Measurements from ENCODE around the gene ABR. TPM values are rescaled to one million over a fixed set of nuclear protein-coding genes. Genes with fewer than 3 reads are reported as not detected.

ABR gene
- total and polyA plus RNA-seq, 2 of the 8 experiments (the other 6 are each of a cell fraction or from before 2014, with no cell fraction given): 44.8 to 47.2 TPM

DNA sequence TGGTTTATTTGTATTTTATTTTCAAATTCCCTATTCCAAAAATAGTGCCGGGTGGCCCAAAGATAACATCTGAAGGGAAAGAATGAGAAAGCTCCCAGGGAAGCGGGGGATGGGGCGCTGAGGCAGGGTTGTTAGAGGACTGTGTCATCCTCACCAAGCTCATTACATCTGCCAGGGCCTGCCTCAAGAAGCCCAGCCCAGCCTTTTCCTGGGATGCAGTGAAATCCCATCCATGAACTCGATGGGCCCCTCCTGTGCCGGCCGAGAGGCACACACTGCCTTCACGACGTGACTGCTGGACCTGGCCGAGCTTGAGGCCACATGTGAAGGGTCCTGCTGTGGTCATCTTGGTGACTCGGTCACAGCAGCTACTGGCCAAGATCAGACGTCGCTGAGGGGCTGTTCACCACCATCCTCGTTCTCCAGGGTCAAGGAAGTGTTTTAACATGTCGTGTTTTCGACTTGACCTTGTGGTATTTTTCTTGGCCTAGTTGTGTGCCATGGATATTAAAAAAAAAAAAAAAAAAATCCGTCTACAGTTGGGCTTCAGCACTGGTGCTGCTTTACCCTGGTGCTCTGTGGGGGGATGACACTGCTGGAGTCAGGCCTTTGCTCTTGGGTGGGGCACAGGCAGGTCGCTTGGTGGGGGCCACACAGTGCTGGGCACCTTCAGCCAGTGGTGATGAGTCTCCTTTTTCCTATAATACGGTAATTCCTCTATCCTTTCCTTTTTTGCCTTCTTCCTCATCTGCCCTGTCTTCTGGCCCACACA is 178.0 kb downstream of the ABR start:
- Histone ChIP-seq H3K36me3 (ENCODE audit: control insufficient read depth in 2 of 4, insufficient read depth in 4 of 4, low read length in 3 of 4) (peaks cover 6 to 28% (median 17%) of the 10 kb centered on the region in 4 experiments), H4K5ac (ENCODE audit: insufficient read length, low read depth, low read length) (no peak overlapping the region), H4K20me1 (replicated peaks in 1 of 2; ENCODE audit: control insufficient read depth in 1 of 2, insufficient read depth in 2 of 2, low read length in 2 of 2) (peaks cover 2 to 4% of the 10 kb centered on the region in 2 experiments), H3K27me3 (replicated peaks in 1 of 4; ENCODE audit: control insufficient read depth in 3 of 4, extremely low read depth in 1 of 4, insufficient read depth in 3 of 4, low read length in 3 of 4) (no peaks in the 10 kb centered on the region), H2AFZ (ENCODE audit: low read length) (no peak overlapping the region), H3K23ac (ENCODE audit: insufficient read length) (no peak overlapping the region), H3K4me1 (replicated peaks in 1 of 4; ENCODE audit: control insufficient read depth in 3 of 4, insufficient read depth in 4 of 4, low read length in 3 of 4) (peaks cover 0 to 5% (median 1%) of the 10 kb centered on the region in 4 experiments; a peak in 5 of 7 replicates), H3K4me3 (ENCODE audit: extremely low read depth in 1 of 4, insufficient read depth in 2 of 4, low read depth in 3 of 4, low read length in 4 of 4) (no peak overlapping the region), H2BK12ac (ENCODE audit: low read depth, low read length) (no peak overlapping the region), H3K14ac (ENCODE audit: insufficient read length) (no peak overlapping the region), H3K79me2 (ENCODE audit: control insufficient read depth in 1 of 2, insufficient read depth in 2 of 2, low read length in 2 of 2) (peaks cover 0 to 13% of the 10 kb centered on the region in 2 experiments; a peak in 2 of 4 replicates), H2BK5ac (ENCODE audit: low read depth, low read length) (no peak overlapping the region), H3K27ac (ENCODE audit: low read depth, low read length) (no peak overlapping the region), H4K91ac (replicated peaks; ENCODE audit: insufficient read length, low read length) (no peak overlapping the region), H3K23me2 (ENCODE audit: low read depth, low read length) (no peaks in the 10 kb centered on the region), H2BK120ac (replicated peaks; ENCODE audit: low read depth, low read length) (no peak overlapping the region), H3K18ac (ENCODE audit: extremely low read depth, low read length) (no peak overlapping the region), H2BK20ac (ENCODE audit: low read length) (no peak overlapping the region), H2BK15ac (ENCODE audit: low read length) (no peak overlapping the region), H3K4ac (replicated peaks; ENCODE audit: insufficient read length, low read depth, low read length) (no peak overlapping the region), H3K9me3 (ENCODE audit: insufficient read depth in 2 of 2, low read depth in 1 of 2, low read length in 1 of 2) (no peaks in the 10 kb centered on the region), H3K4me2 (ENCODE audit: insufficient read depth in 1 of 2, low read depth in 2 of 2, low read length in 2 of 2) (no peak overlapping the region), H2AK5ac (ENCODE audit: low read depth, low read length) (no peak overlapping the region), H4K8ac (ENCODE audit: extremely low read depth, insufficient read depth, low read length) (no peak overlapping the region), H3K56ac (replicated peaks; ENCODE audit: insufficient read length, low read depth, low read length) (no peak overlapping the region), H3K9ac (replicated peaks in 1 of 4; ENCODE audit: extremely low read depth in 1 of 4, low read depth in 3 of 4, low read length in 3 of 4) (no peak overlapping the region), H3K79me1 (ENCODE audit: low read depth, low read length) (peaks cover 7% of the 10 kb centered on the region; the same call in 1 of the 2 replicates)
- DNase-seq (ENCODE audit: low read depth in 1 of 2, low spot score in 2 of 2): no peak
- 91% methylated on average over 17 of the region's 18 CpGs; no CpG with 5 or more reads in 1 of the 2 experiments for WGBS, 2 experiments (ENCODE audit: extremely low coverage in 1 of 2, insufficient coverage in 1 of 2, insufficient read length in 1 of 2, insufficient replicate concordance in 2 of 2, low coverage in 1 of 2, low lambda C conversion rate in 2 of 2, missing lambda C conversion rate in 1 of 2)
- ChIA-PET CTCF (ENCODE audit: partially characterized antibody) (interaction anchor here (0.6 to 12.7 kb wide), 10 partner anchors 13 to 286 kb away, joined by 3 to 144 read pairs (median 3); partner anchors contain the start of gene NXN), POLR2A (ENCODE audit: partially characterized antibody) (interaction anchor here (0.7 to 1.3 kb wide), 5 partner anchors 18 to 247 kb away, joined by 3 read pairs; partner anchors contain the start of genes GLOD4 and MRM3)
- no peak for FAIRE-seq
- TF ChIP-seq CREB1 (IDR thresholded peaks at IDR 0.05) (no peak), TCF12 (IDR thresholded peaks at IDR 0.05; ENCODE audit: low read depth, low read length) (no peak), CHD1 (IDR thresholded peaks at IDR 0.05; ENCODE audit: low read depth, low read length) (no peak), KDM4A (IDR thresholded peaks at IDR 0.05; ENCODE audit: low read depth, low read length, severe bottlenecking) (no peak)
